Smooth muscle cell (in vitro differentiated cells): Measurements from ENCODE around the gene CAPN7. TPM values are rescaled to one million over a fixed set of nuclear protein-coding genes. Genes with fewer than 3 reads are reported as not detected.

Source experiments
- DNase-seq: peaks from one replicate; lab custom pipeline; 2025; ENCODE audit not compliant: unreplicated experiment; lab: John Stamatoyannopoulos, UW
- H2AFZ ChIP-seq: fragments of 200-600 bp; sonication (generic); 2 replicates; pipeline ENCODE4 v1.6.0; 2016; ENCODE audit warnings: antibody characterized with exemption, low read depth, mild to moderate bottlenecking
- H3F3A ChIP-seq: fragments of 200-600 bp; sonication (generic); 2 replicates; pipeline ENCODE4 v1.6.0; 2017; ENCODE audit warnings: antibody characterized with exemption, low read depth
- H3K27ac ChIP-seq: fragments of 200-600 bp; sonication (generic); 2 replicates; pipeline ENCODE4 v1.5.1; 2016; ENCODE audit warnings: low read depth, mild to moderate bottlenecking
- H3K27me3 ChIP-seq: fragments of 200-600 bp; sonication (generic); 2 replicates; pipeline ENCODE4 v1.6.1; 2016; ENCODE audit warnings: low read depth, mild to moderate bottlenecking
- H3K36me3 ChIP-seq: fragments of 200-600 bp; sonication (generic); 2 replicates; pipeline ENCODE4 v1.5.1; 2016; ENCODE audit warnings: low read depth
- H3K4me1 ChIP-seq: fragments of 200-600 bp; sonication (generic); 2 replicates; pipeline ENCODE4 v1.5.1; 2016; ENCODE audit warnings: low read depth
- H3K4me2 ChIP-seq: fragments of 200-600 bp; sonication (generic); 2 replicates; pipeline ENCODE4 v1.6.0; 2016; ENCODE audit warnings: mild to moderate bottlenecking
- H3K4me3 ChIP-seq: fragments of 200-600 bp; sonication (generic); 2 replicates; pipeline ENCODE4 v1.5.1; 2016; ENCODE audit warnings: mild to moderate bottlenecking
- H3K79me2 ChIP-seq: fragments of 200-600 bp; sonication (generic); 2 replicates; pipeline ENCODE4 v1.6.0; 2016; ENCODE audit warnings: low read depth, mild to moderate bottlenecking
- H3K9ac ChIP-seq: fragments of 200-600 bp; sonication (generic); 2 replicates; pipeline ENCODE4 v1.6.0; 2016; ENCODE audit warnings: low read depth
- H3K9me3 ChIP-seq: fragments of 200-600 bp; sonication (generic); replicated peaks from 2 replicates; pipeline ENCODE4 v1.5.1; 2016; ENCODE audit warnings: low read depth
- H4K20me1 ChIP-seq: fragments of 200-600 bp; sonication (generic); 2 replicates; pipeline ENCODE4 v1.6.0; 2016; ENCODE audit warnings: low read depth
- WGBS: methylation state at CpG from one replicate; pipeline ENCODE4 v1.1.7; 2016; ENCODE audit warnings: low lambda C conversion rate; 5-methylcytosine and 5-hydroxymethylcytosine counted together
- polyA plus RNA-seq: library from polyadenylated mRNA; unstranded; fragments of >200 nt; fragmentation: Nextera tagmentation; extraction: Ambion mirVana; gene quantifications from 2 replicates; pipeline ENCODE4 v1.2.1, GENCODE V29; 2016
- total RNA-seq: library from RNA; depleted of rRNA; stranded (reverse); fragments of >200 nt; gene quantifications from 2 replicates; pipeline ENCODE4 v1.2.3, GENCODE V29; 2014
- TF ChIP-seq, protein P1 (sequence below): fragments of 200-600 bp; sonication (generic); IDR thresholded peaks from 2 replicates; pipeline ENCODE4 v1.5.1; 2017; ENCODE audit warnings: borderline replicate concordance, mild to moderate bottlenecking, antibody characterized with exemption; ENCODE audit not compliant: insufficient read depth, poor library complexity, severe bottlenecking

The CAPN7 gene
- total and polyA plus RNA-seq, 2 experiments from 2014 or later: 20.5 to 38.7 TPM

DNA sequence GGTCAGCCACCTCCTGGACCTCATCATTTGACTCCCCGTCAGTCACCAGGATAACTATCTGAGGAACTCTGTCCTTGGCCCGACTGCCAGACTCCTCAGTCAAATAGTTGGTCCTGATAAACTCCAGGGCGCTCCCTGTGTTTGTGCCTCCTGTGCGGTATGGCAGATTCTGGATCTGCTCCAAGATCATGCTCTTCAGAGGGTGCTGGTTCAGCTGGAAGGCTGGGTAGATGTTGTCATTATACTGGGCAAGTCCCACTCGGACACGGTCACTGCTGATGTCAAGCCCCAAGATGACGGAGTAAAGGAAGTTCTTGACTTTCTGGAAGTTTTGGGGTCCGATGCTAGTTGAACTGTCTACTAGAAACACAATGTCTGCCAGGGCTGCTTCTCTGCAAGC lies 31.1 kb upstream of the CAPN7 start:
- no peaks in the 10 kb centered on the region for H4K20me1 ChIP-seq
- H3K27me3 ChIP-seq: peaks cover 35% of the 10 kb centered on the region
- no peaks in the 10 kb centered on the region for H3F3A ChIP-seq

DNA sequence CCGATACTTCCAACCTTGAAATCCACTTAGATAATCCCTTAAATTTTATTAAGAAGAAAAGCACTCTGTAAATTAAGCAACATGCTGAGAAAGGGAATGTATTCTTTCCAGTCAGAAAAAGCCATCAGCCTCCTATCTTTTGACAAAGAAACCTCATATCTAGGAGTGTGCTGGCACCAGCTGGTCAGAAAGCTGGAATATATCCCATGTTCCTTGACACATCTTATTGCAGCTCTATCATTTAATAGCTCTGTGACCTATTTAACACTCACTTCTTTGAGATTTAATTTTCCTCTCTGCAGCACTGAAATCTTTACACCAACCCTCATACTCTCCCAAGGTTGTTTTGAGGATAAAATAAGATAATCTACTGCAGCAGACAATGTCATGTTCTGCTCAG lies 30.4 kb upstream of the CAPN7 start:
- H3K27ac ChIP-seq: no peak overlapping the region
- WGBS: 86% methylated on average over 1 of the region's 1 CpG
- H4K20me1 ChIP-seq: no peaks in the 10 kb centered on the region
- H3K79me2 ChIP-seq: no peaks in the 10 kb centered on the region
- TF ChIP-seq, protein P1, sequence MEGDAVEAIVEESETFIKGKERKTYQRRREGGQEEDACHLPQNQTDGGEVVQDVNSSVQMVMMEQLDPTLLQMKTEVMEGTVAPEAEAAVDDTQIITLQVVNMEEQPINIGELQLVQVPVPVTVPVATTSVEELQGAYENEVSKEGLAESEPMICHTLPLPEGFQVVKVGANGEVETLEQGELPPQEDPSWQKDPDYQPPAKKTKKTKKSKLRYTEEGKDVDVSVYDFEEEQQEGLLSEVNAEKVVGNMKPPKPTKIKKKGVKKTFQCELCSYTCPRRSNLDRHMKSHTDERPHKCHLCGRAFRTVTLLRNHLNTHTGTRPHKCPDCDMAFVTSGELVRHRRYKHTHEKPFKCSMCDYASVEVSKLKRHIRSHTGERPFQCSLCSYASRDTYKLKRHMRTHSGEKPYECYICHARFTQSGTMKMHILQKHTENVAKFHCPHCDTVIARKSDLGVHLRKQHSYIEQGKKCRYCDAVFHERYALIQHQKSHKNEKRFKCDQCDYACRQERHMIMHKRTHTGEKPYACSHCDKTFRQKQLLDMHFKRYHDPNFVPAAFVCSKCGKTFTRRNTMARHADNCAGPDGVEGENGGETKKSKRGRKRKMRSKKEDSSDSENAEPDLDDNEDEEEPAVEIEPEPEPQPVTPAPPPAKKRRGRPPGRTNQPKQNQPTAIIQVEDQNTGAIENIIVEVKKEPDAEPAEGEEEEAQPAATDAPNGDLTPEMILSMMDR: no peak
- no peak overlapping the region for H3K4me2 ChIP-seq
- H3F3A ChIP-seq: no peaks in the 10 kb centered on the region
- H3K9me3 ChIP-seq: no peaks in the 10 kb centered on the region
- H3K4me1 ChIP-seq: no peaks in the 10 kb centered on the region
- no peak for DNase-seq
- no peak overlapping the region for H3K4me3 ChIP-seq
- H2AFZ ChIP-seq: no peak overlapping the region
- H3K9ac ChIP-seq: no peak overlapping the region
- no peaks in the 10 kb centered on the region for H3K36me3 ChIP-seq
- H3K27me3 ChIP-seq: peaks cover 31% of the 10 kb centered on the region

More for the DNA sequence above, 31.1 kb upstream of the CAPN7 start:
- Histone ChIP-seq H2AFZ (no peak overlapping the region), H3K4me3 (no peak overlapping the region), H3K4me1 (no peaks in the 10 kb centered on the region), H3K9ac (no peak overlapping the region), H3K27ac (no peak overlapping the region), H3K9me3 (no peaks in the 10 kb centered on the region), H3K79me2 (no peaks in the 10 kb centered on the region), H3K4me2 (no peak overlapping the region), H3K36me3 (no peaks in the 10 kb centered on the region)
- WGBS: 88% methylated on average over 8 of the region's 8 CpGs
- TF ChIP-seq, protein P1: no peak
- no peak for DNase-seq

DNA sequence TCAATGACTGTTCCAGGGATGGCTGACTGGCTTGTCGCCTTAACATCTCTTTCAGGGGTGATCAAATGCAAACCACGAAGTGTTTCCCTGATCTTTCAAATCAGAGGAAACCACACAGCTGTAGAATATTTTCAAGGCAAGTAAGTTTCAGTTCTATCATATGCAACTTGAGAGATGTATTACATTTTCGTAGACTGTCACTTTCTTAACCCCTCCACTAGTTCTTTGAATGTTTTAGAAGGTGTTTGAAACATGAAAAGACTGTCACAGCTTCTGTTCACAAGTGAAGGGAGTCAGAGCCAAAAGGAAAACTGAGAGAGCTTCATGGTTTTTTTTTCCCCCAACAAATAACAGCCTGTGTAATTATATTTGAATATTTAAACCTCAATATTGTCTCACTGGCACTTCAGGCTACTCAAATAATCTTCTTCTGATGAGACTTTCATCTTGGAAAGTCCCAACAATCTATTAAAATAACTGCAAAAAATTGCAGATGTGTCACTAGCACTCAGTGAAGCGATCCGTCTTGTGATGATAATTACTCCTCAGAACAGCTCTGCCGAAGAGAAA lies 25.9 kb upstream of the CAPN7 start:
- no peak overlapping the region for H3K9ac ChIP-seq

More for the DNA sequence above, 25.9 kb upstream of the CAPN7 start:
- Histone ChIP-seq H3K27ac (no peak overlapping the region), H2AFZ (no peak overlapping the region), H3F3A (no peaks in the 10 kb centered on the region), H4K20me1 (no peaks in the 10 kb centered on the region), H3K4me3 (no peak overlapping the region), H3K9me3 (no peaks in the 10 kb centered on the region), H3K27me3 (peaks cover 19% of the 10 kb centered on the region), H3K36me3 (no peaks in the 10 kb centered on the region), H3K79me2 (no peaks in the 10 kb centered on the region), H3K4me1 (no peaks in the 10 kb centered on the region), H3K4me2 (no peak overlapping the region)
- DNase-seq: no peak
- TF ChIP-seq, protein P1: no peak
- WGBS: 60% methylated on average over 6 of the region's 6 CpGs
